ENCODE measurements around the gene KRTAP5-6.
"Not testable (repeated sequence)": the region's sequence is repeated elsewhere in the genome, so short reads cannot be mapped to it uniquely, and the experiment has no call there.

Gene KRTAP5-6

DNA sequence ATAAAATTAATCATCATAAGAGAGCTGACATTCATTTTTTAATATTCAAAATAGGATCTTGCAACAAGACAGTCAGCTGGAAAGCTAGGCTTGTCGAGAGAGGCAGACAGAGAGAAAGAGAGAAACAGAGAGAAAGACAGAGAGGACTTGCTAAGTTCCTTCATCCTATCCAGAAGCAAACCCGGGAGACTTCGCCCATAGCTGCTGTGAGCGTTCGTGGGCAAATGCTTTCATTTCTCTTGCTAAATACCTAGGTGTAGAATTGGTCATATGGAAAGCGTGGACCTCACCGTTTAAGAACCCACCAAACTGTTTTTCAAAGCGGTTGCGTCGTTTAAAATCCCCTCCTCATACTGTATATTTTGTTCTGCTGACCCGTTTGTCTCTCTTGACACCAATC is 25.3 kb upstream of the KRTAP5-6 start:
- Histone ChIP-seq H3K36me3 (ENCODE audit: control insufficient read depth in 2 of 2, insufficient read depth in 2 of 2, low read length in 2 of 2) (no peaks in the 10 kb centered on the region), H3K27me3 (ENCODE audit: control insufficient read depth in 2 of 2, insufficient read depth in 2 of 2, low read length in 2 of 2) (peaks cover 17 to 22% of the 10 kb centered on the region in 2 donors), H3K9me3 (ENCODE audit: control insufficient read depth in 2 of 2, low read length in 2 of 2) (no peaks in the 10 kb centered on the region), H3K9ac (ENCODE audit: low read depth in 1 of 2, low read length in 2 of 2) (no peak overlapping the region), H3K4me1 (ENCODE audit: control insufficient read depth in 2 of 2, insufficient read depth in 2 of 2, low read length in 2 of 2) (no peaks in the 10 kb centered on the region), H3K4me3 (ENCODE audit: low read length in 2 of 2) (no peak overlapping the region), H3K27ac (ENCODE audit: low read depth in 2 of 2, low read length in 2 of 2) (no peak overlapping the region)

DNA sequence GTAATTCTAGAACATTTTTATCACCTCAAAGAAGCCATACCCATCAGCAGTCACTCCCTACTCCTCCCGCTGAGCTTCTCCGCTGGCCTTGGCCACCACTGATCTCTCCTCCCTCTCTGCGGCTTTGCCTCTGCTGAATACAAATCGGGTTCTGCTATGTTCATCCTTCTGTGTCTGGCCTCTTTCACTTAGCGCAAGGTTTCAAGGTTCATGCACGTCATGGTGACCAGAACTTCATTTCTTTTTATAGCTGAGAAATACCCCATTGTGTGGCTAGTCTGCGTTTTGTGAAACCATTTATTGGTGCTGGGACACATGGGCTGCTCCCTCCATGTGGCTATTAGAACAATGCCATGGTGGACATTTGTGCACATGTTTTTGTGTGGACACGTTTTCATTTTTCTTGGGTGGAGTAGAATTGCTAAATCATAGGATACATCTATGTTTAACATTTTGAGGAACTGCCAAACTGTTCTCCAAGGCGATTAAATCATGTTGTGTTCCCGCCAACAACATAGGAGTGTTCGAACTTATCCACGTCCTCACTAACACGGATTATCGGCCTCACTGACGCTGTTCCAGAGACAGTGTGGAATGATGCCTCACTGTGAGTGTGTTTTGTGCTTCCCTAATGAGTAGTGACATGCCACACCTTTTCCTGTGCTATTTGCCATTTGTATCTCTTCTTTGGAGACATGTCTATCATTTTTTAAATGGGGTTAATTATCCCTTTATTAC is 24.2 kb upstream of the KRTAP5-6 start:
- peaks cover 21 to 24% of the 10 kb centered on the region in 2 donors for H3K27me3 ChIP-seq (ENCODE audit: control insufficient read depth in 2 of 2, insufficient read depth in 2 of 2, low read length in 2 of 2)
- H3K4me3 ChIP-seq (ENCODE audit: low read length in 2 of 2) = no peak overlapping the region
- H3K9me3 ChIP-seq (ENCODE audit: control insufficient read depth in 2 of 2, low read length in 2 of 2) = no peaks in the 10 kb centered on the region
- no peaks in the 10 kb centered on the region for H3K4me1 ChIP-seq (ENCODE audit: control insufficient read depth in 2 of 2, insufficient read depth in 2 of 2, low read length in 2 of 2)
- no peak overlapping the region for H3K9ac ChIP-seq (ENCODE audit: low read depth in 1 of 2, low read length in 2 of 2)
- no peaks in the 10 kb centered on the region for H3K36me3 ChIP-seq (ENCODE audit: control insufficient read depth in 2 of 2, insufficient read depth in 2 of 2, low read length in 2 of 2)
- H3K27ac ChIP-seq (ENCODE audit: low read depth in 2 of 2, low read length in 2 of 2) = no peak overlapping the region

DNA sequence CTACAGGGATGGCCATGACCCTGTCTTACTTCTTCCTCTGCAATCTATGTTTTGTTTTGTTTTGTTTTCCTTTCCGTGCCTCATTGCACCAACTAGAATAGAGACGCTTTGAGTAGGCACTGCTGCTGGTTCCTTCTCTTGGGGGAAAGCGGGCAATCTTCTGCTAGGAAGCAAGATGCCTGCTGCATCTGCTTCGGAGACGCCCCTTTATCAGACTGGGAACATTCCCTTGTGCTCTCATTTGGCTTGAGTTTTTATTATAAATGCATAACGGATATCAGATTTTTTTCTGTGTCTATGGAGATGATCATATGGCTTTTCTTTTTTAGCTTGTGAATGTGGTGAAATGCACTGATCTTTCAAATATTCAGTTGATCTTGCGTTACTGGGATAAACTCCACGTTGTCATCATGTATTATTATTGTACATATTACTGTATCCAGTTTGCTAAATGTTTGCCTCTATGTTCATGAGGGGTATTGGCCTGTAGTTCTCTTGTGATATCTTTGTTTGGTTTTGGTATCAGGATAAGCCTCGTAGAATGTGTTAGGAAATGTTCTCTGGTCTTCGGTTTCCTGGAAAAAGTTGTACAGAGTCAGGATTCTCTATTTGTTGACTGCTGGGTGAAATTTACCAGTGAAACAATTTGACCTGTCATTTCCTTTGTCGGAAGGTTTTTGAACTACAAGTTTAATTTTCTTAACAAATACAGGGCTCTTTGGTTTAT is 23.4 kb upstream of the KRTAP5-6 start:
- no peak overlapping the region for H3K9ac ChIP-seq (ENCODE audit: low read depth in 1 of 2, low read length in 2 of 2)
- no peaks in the 10 kb centered on the region for H3K4me1 ChIP-seq (ENCODE audit: control insufficient read depth in 2 of 2, insufficient read depth in 2 of 2, low read length in 2 of 2)
- H3K9me3 ChIP-seq (ENCODE audit: control insufficient read depth in 2 of 2, low read length in 2 of 2) = no peaks in the 10 kb centered on the region
- H3K36me3 ChIP-seq (ENCODE audit: control insufficient read depth in 2 of 2, insufficient read depth in 2 of 2, low read length in 2 of 2) = no peaks in the 10 kb centered on the region
- no peak overlapping the region for H3K27ac ChIP-seq (ENCODE audit: low read depth in 2 of 2, low read length in 2 of 2)
- H3K27me3 ChIP-seq (ENCODE audit: control insufficient read depth in 2 of 2, insufficient read depth in 2 of 2, low read length in 2 of 2) = peaks cover 21 to 24% of the 10 kb centered on the region in 2 donors
- no peak overlapping the region for H3K4me3 ChIP-seq (ENCODE audit: low read length in 2 of 2)

DNA sequence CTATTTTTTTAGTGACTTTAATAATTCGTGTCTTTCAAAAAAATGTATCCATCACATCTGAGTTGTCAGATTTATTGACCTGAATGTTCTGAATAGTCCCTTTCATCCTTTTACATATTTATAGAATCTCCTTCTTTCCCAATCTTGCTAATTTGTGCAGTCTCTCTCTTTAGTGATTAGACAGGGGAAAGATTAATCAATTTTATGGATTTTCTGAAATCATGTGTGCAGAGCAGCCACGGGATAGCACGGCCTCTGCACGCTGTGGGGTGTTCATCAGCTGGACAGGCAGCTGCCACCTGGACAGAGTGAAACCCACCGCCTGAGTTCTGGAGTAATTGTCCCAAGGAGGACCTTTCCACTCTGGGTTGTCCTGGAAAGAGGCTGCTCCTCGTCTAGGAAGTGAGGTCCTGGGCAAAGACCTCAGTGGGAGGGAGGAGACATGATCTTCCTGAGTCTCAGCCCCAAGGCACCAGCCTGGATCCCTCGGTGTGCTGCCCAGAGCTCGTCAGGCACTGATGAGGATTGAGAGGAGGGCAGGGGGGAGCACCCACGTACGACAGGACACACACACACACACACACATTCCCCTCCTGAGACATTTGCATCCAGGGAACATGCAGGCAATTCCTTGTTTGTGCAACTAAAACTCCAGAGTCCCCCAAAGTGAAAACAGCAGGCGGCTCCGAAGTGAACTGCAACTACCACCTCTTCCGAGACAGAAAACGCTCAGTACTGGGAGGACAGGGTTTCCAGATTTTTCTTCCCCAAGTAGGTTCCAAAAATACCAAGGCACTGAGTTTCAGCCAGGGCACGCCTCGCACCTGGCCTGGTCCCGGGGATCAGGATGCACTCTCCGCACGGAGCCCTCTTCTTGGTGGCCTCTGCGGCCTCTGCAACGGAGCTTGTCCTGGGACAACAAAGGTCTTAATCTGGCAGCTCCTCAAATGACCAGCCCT is 22.5 kb upstream of the KRTAP5-6 start:
- H3K4me1 ChIP-seq (ENCODE audit: control insufficient read depth in 2 of 2, insufficient read depth in 2 of 2, low read length in 2 of 2) = no peaks in the 10 kb centered on the region
- no peaks in the 10 kb centered on the region for H3K9me3 ChIP-seq (ENCODE audit: control insufficient read depth in 2 of 2, low read length in 2 of 2)
- no peak overlapping the region for H3K9ac ChIP-seq (ENCODE audit: low read depth in 1 of 2, low read length in 2 of 2)
- H3K27ac ChIP-seq (ENCODE audit: low read depth in 2 of 2, low read length in 2 of 2) = no peak overlapping the region
- peaks cover 18 to 24% of the 10 kb centered on the region in 2 donors for H3K27me3 ChIP-seq (ENCODE audit: control insufficient read depth in 2 of 2, insufficient read depth in 2 of 2, low read length in 2 of 2)
- no peaks in the 10 kb centered on the region for H3K36me3 ChIP-seq (ENCODE audit: control insufficient read depth in 2 of 2, insufficient read depth in 2 of 2, low read length in 2 of 2)
- no peak overlapping the region for H3K4me3 ChIP-seq (ENCODE audit: low read length in 2 of 2)

DNA sequence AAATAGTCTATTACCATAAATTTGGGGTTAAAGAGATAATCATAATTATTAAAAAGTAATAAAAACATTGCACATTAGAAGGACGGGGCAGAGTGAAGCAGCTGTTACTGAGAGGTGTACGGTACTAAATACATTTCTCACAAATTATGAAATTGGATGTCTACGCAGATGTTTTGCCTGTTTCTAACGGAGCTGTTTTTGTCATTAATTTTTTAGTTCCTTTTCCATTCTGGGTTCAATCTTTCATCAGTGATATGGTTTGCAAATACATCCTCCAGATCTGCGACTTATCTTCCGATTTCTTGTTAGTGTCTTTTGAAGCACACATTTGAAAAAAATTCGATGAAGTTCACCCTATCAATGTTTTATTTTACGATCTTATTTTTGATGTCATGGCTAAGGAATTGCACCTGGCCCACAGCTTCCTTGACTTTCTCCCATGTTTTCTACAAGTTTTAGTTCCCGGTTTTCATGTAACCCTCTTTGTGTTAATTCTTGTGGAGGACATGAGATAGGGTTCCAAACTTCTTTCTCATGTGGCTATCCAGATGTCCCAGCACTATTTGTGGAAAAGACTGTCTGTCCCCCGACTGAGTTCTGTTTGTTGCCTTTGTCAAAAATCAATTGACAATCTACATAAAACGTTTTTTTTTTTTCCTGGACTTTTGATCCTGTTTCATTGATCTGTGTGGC is 21.3 kb upstream of the KRTAP5-6 start:
- Histone ChIP-seq H3K27me3 (ENCODE audit: control insufficient read depth in 2 of 2, insufficient read depth in 2 of 2, low read length in 2 of 2) (peaks cover 13 to 19% of the 10 kb centered on the region in 2 donors), H3K27ac (ENCODE audit: low read depth in 2 of 2, low read length in 2 of 2) (no peak overlapping the region), H3K9ac (ENCODE audit: low read depth in 1 of 2, low read length in 2 of 2) (no peak overlapping the region), H3K9me3 (ENCODE audit: control insufficient read depth in 2 of 2, low read length in 2 of 2) (no peaks in the 10 kb centered on the region), H3K36me3 (ENCODE audit: control insufficient read depth in 2 of 2, insufficient read depth in 2 of 2, low read length in 2 of 2) (no peaks in the 10 kb centered on the region), H3K4me3 (ENCODE audit: low read length in 2 of 2) (no peak overlapping the region), H3K4me1 (ENCODE audit: control insufficient read depth in 2 of 2, insufficient read depth in 2 of 2, low read length in 2 of 2) (no peaks in the 10 kb centered on the region)

DNA sequence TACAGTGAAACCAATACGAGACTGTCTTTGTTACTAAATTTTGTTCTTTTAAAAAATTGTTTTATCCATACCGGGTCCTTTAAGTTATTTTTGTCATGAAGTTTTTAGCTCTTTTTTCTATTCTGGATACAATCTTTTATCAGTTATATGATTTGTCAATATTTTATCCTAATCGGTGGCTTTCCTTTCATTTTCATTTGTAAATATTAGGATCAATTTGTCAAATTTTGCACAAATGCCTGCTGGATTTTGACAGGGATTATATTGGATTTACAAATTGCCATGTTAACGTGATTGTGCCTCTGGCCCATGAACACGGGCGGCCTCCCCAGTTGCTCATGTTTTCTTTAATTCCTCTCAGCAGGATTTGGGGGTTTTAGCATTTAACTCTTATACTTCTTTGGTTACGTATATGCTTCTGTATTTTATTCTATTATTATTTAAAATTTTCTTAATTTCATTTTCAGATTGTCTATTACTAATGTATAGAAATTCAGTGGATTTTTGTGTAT is 20.7 kb upstream of the KRTAP5-6 start:
- Histone ChIP-seq H3K27ac (ENCODE audit: low read depth in 2 of 2, low read length in 2 of 2) (no peak overlapping the region), H3K36me3 (ENCODE audit: control insufficient read depth in 2 of 2, insufficient read depth in 2 of 2, low read length in 2 of 2) (no peaks in the 10 kb centered on the region), H3K4me1 (ENCODE audit: control insufficient read depth in 2 of 2, insufficient read depth in 2 of 2, low read length in 2 of 2) (no peaks in the 10 kb centered on the region), H3K9ac (ENCODE audit: low read depth in 1 of 2, low read length in 2 of 2) (no peak overlapping the region), H3K9me3 (ENCODE audit: control insufficient read depth in 2 of 2, low read length in 2 of 2) (no peaks in the 10 kb centered on the region), H3K4me3 (ENCODE audit: low read length in 2 of 2) (no peak overlapping the region), H3K27me3 (ENCODE audit: control insufficient read depth in 2 of 2, insufficient read depth in 2 of 2, low read length in 2 of 2) (peaks cover 11 to 16% of the 10 kb centered on the region in 2 donors)

DNA sequence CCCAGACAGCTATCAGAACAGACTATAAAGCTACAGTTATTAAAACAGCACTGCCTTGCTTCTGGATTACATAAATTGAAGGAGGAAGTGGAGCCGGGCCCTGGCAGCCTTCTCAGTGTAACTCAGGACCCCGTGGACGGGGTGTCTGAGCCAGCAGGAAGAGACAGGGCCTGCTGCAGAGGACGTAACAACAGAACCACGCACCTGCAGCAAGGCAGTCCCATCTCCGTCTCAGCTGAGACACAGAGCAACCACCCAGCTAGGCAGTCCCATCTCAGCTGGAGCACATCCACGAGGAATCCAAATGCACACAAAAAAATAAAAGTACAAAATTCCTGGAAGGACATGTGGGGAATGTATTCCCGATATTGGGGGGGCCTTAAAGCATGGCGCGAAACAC is 17.1 kb upstream of the KRTAP5-6 start:
- H3K9ac ChIP-seq (ENCODE audit: low read depth in 1 of 2, low read length in 2 of 2) = no peak overlapping the region
- H3K4me1 ChIP-seq (ENCODE audit: control insufficient read depth in 2 of 2, insufficient read depth in 2 of 2, low read length in 2 of 2) = no peaks in the 10 kb centered on the region
- no peaks in the 10 kb centered on the region for H3K9me3 ChIP-seq (ENCODE audit: control insufficient read depth in 2 of 2, low read length in 2 of 2)
- H3K27me3 ChIP-seq (ENCODE audit: control insufficient read depth in 2 of 2, insufficient read depth in 2 of 2, low read length in 2 of 2) = peaks cover 6 to 11% of the 10 kb centered on the region in 2 donors
- no peak overlapping the region for H3K27ac ChIP-seq (ENCODE audit: low read depth in 2 of 2, low read length in 2 of 2)
- no peaks in the 10 kb centered on the region for H3K36me3 ChIP-seq (ENCODE audit: control insufficient read depth in 2 of 2, insufficient read depth in 2 of 2, low read length in 2 of 2)
- no peak overlapping the region for H3K4me3 ChIP-seq (ENCODE audit: low read length in 2 of 2)

DNA sequence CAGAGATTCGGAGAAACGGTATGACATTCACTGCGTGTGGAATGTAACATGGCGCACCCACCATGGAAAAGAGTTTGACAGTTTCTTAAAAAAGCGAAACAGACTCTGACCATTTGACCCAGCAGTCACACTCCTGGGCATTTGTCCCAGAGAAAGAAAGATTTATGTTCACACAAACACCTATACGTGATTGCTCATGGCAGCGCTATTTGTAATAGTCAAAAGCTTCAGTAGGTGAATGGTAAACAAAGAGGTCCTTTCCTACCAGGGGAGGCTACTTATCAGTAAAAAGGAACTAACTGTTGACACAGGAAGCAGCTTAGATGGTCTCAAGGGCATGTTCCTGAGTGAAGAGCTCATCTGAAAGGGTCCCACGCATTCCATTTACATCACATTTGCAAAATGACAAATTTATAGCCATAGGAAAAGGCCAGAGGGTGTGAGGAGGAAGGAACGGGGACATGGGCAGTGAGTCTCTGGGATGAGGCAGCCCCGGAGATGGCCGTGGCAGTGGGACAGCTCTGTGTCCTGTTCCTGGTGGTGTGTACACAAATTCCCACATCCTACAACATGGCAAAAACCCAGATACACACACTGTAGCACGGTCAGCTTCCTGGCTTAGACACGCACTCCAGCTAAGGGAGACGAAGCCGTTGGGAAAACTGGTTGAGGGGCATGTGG is 14.6 kb upstream of the KRTAP5-6 start:
- Histone ChIP-seq H3K9me3 (ENCODE audit: control insufficient read depth in 2 of 2, low read length in 2 of 2) (no peaks in the 10 kb centered on the region), H3K27me3 (ENCODE audit: control insufficient read depth in 2 of 2, insufficient read depth in 2 of 2, low read length in 2 of 2) (peaks cover 0 to 5% of the 10 kb centered on the region in 2 donors), H3K27ac (ENCODE audit: low read depth in 2 of 2, low read length in 2 of 2) (no peak overlapping the region)

DNA sequence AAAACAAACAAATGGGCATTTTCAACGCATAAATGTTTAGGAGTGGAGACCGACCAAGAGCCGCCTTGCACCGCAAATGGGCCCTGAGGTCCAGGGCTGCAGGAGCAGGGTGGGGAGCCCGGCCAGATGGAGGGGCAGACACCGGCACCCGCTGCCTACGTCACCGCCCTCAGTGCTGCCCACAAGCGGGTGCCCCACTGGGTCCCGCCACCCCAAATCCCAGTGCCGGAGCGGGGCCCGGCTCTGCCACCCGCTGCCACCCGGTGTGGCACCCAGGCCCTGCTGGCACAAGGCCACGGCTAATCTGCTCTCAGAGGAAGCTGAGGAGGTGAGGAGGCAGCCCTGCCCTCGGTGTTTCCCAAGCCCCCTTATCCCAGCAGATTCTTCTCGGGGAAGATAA is 13.8 kb upstream of the KRTAP5-6 start:
- not testable (repeated sequence) for H3K27me3 ChIP-seq (ENCODE audit: control insufficient read depth in 2 of 2, insufficient read depth in 2 of 2, low read length in 2 of 2); H3K9me3 ChIP-seq (ENCODE audit: control insufficient read depth in 2 of 2, low read length in 2 of 2); H3K4me3 ChIP-seq (ENCODE audit: low read length in 2 of 2); H3K27ac ChIP-seq (ENCODE audit: low read depth in 2 of 2, low read length in 2 of 2); H3K36me3 ChIP-seq (ENCODE audit: control insufficient read depth in 2 of 2, insufficient read depth in 2 of 2, low read length in 2 of 2); H3K9ac ChIP-seq (ENCODE audit: low read depth in 1 of 2, low read length in 2 of 2); H3K4me1 ChIP-seq (ENCODE audit: control insufficient read depth in 2 of 2, insufficient read depth in 2 of 2, low read length in 2 of 2)

More for the DNA sequence above, 14.6 kb upstream of the KRTAP5-6 start:
- H3K9ac ChIP-seq (ENCODE audit: low read depth in 1 of 2, low read length in 2 of 2) = no peak overlapping the region
- H3K36me3 ChIP-seq (ENCODE audit: control insufficient read depth in 2 of 2, insufficient read depth in 2 of 2, low read length in 2 of 2) = no peaks in the 10 kb centered on the region
- H3K4me3 ChIP-seq (ENCODE audit: low read length in 2 of 2) = no peak overlapping the region
- H3K4me1 ChIP-seq (ENCODE audit: control insufficient read depth in 2 of 2, insufficient read depth in 2 of 2, low read length in 2 of 2) = no peaks in the 10 kb centered on the region
